Spinal cord (tissue), 10 donors: ENCODE measurements around the gene SLC4A2. TPM values are rescaled to one million over a fixed set of nuclear protein-coding genes. Genes with fewer than 3 reads are reported as not detected.

Experiments used
- DNase-seq, 6 donors: peaks; one replicate each; pipeline versions ENCODE4 v3.0.0 to v3.0.0-alpha.2; 2013 to 2015; ENCODE audit warnings: low spot score in 6 of 6, low read depth in 4 of 6
- H3K27ac ChIP-seq: one replicate; pipeline ENCODE4 v1.5.1; 2013; ENCODE audit warnings: low read depth, low read length, control low read depth
- H3K27me3 ChIP-seq: one replicate; pipeline ENCODE4 v1.6.1; 2013; ENCODE audit warnings: low read length; ENCODE audit not compliant: control insufficient read depth, insufficient read depth
- H3K36me3 ChIP-seq: one replicate; pipeline ENCODE4 v1.6.1; 2013; ENCODE audit warnings: low read length; ENCODE audit not compliant: control insufficient read depth, insufficient read depth
- H3K4me1 ChIP-seq: one replicate; pipeline ENCODE4 v1.6.1; 2013; ENCODE audit warnings: low read length; ENCODE audit not compliant: control insufficient read depth, insufficient read depth
- H3K4me3 ChIP-seq: one replicate; pipeline ENCODE4 v1.5.1; 2013; ENCODE audit warnings: low read depth, low read length, control low read depth
- H3K9me3 ChIP-seq: one replicate; pipeline ENCODE4 v1.6.1; 2013; ENCODE audit warnings: low read length; ENCODE audit not compliant: control insufficient read depth, insufficient read depth
- WGBS: methylation state at CpG from one replicate; pipeline ENCODE4 v1.1.5; 2013; ENCODE audit warnings: missing lambda C conversion rate; ENCODE audit not compliant: insufficient coverage; 5-methylcytosine and 5-hydroxymethylcytosine counted together
- polyA plus RNA-seq, 2 donors: library from polyadenylated mRNA; unstranded; fragments of 120-200 nt; gene quantifications; one replicate each; pipeline ENCODE4 v1.2.1, GENCODE V29; 2013; ENCODE audit not compliant: insufficient read length in 2 of 2
- total RNA-seq, 2 donors: library from RNA; depleted of rRNA in 1 of 2; stranded (reverse); fragments of 120-200 nt in 1 of 2; fragments of >200 nt in 1 of 2; gene quantifications; one replicate each; pipeline versions ENCODE4 v1.2.3 to v1.2.4, GENCODE V29; 2013 to 2014
- donor health status: healthy.

The SLC4A2 gene
- total and polyA plus RNA-seq, 4 donors: 27.5 to 101 (median 79.5) TPM

DNA sequence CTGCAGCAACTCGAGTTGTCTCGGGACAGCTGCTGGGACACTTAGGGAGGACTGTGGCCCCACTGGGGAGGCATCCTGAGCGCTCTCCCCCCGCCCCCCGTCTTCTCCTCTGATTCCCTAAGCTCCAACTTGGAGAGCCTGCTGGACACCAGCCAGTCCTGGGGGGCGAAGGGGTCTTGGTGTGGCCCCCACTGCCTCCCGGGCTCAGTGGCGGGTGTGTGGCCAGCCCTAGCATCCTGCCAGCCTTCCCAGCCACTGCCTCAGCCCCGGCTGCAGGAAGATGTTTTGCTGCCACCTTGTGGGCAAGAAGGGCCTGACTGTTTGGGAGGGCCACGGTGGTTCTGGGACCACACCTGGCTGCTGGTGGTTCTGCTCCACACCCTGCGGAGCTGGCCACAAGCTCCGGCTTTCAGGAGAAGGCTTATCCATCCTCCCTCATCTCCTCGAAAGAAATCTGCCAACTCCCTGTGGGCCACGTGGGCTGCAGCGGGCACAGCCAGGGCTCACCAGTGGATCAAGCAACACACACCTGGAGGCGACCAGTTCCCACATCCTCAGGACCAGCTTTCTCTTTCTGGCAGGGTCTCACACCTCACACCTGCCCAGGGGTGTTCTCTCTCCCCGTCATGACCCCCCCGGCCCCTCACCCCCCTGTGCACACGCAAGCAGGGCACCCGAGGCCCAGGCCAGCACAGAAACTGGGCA is 51.7 kb downstream of the SLC4A2 start:
- Histone ChIP-seq H3K27ac (no peak overlapping the region), H3K4me1 (peaks cover 33% of the 10 kb centered on the region), H3K27me3 (peaks cover 3% of the 10 kb centered on the region), H3K36me3 (peaks cover 38% of the 10 kb centered on the region), H3K4me3 (no peak overlapping the region), H3K9me3 (no peaks in the 10 kb centered on the region)
- DNase-seq: peak in 3 of 6 donors; percentile 46 to 88 (median 85)
- WGBS: 37% methylated on average over 19 of the region's 20 CpGs

DNA sequence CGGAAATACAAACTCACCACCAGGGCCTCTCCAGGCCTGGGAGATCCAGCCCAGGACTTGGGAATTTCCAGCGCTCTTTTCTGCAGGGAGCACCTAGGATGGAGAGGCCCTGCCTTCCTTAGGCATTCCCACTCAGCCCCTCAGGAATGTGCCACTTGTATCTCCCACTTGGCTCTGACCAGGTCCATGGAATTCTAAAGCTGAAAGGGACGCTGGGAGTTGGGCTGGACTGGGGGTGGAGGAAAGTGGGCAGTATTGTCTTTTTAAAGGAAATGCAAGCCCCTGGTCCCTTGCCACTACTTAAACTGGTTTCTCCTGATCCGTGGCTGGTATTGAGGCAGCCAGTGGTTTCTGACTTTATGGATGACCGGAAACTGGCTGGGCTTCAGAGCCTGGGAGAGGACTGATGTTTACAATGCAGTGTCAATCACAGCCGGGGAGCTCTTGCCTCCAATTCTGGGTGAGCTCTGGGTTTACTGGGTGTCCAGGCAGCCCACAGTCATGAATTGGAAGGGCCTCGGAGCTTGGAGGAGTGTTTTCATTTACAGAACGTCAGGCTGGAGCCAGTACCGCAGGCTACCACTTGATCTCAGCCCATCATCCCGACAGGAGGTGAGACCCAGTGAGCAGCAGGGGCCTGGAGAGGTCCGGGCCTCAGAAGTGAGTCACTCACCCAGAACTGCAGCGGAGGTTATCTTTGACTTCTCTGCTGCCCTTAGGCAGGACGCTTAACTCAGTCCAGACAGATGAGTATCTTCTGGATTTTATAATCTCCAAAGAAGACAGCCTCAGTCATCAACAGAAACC is 54.2 kb downstream of the SLC4A2 start:
- peaks cover 50% of the 10 kb centered on the region for H3K36me3 ChIP-seq
- H3K4me1 ChIP-seq: peaks cover 42% of the 10 kb centered on the region
- H3K9me3 ChIP-seq: no peaks in the 10 kb centered on the region
- WGBS: 56% methylated on average over 10 of the region's 13 CpGs
- no peak overlapping the region for H3K27ac ChIP-seq
- DNase-seq: no peak
- H3K27me3 ChIP-seq: peaks cover 3% of the 10 kb centered on the region
- H3K4me3 ChIP-seq: no peak overlapping the region

DNA sequence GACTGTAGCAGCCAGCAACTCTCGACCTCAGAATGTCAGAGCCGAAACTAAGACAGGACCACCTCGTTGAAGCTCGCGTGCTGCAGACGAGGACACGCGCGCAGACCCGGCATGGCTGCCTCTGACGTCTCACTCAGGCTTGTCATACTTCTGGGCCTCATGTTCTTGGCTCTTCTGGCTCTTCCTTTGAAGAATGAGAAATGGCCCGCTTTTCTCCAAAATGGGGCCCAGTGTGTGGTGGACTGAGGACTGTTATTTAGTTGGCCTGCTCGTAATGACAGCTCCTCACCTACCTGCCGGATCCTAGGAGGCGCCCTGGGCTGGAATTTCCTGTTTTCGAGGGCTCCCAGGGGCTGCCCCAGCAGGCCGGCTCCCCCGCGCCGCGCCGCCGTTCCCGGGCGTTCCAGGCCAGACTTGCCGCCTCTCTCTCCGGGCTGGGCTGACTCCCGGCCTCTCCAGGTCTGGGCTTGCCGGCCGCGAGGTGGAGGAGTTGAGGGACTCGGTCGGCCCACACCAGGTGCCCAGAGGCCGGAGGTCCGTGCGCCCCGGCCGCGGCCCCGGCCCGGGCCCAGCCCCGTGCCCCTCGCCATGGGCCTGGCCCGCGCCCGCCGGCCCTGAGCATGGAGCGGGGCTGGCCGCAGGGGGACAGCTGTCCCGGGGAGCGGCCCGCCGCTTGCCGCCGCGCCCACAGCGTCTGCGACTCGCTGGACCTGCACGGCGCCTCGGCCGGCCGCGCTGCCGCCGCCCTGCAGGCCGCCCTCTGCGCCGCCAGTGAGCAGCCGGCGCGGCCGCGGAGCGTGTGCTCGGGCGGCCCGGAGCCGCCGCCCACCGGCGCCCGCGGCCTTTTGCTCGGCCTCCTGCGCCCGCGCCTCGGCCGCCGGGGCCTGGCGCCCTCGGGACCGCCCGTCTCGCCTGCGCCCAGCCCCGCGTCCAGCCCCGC is 55.0 kb downstream of the SLC4A2 start:
- DNase-seq: no peak

DNA sequence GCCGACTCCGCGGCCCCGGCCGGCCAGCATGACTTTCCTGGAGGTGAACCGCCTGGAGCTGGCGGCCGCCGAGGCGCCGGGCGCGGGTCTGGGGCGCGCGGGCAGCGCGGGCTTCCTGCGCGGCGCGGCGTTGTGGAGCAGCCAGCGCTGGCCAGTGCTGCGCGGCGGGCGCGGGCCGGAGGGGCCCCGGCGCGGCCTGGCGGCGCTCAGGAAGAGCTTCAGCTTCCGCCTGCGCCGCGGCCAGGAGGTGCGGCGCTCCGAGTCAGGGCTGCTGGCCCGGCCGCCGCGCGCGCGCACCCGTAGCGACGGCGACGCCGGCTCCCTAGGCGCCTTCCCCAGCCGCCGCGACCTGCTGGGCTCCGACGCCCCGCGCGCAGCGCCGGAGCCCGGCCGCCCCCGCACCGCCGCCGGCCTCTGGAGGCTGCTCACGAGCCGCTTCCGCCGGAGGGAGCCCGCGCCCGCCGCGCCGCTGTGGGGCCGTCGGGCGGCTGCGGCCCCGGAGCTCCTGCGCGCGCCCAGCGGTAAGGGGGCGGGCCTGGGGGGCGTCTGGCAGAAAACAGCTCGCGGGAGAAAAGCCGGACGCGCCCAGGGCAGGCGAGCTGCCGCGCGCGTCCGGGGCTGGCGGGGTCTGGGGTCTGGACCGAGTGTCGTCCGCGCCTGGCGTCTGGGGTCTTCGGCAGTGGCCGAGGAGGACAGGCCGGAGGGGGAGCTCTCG is 55.9 kb downstream of the SLC4A2 start:
- DNase-seq: no peak

More for the DNA sequence above, 55.0 kb downstream of the SLC4A2 start:
- Histone ChIP-seq H3K27ac (no peak overlapping the region), H3K27me3 (peaks cover 3% of the 10 kb centered on the region), H3K9me3 (no peaks in the 10 kb centered on the region), H3K36me3 (peaks cover 58% of the 10 kb centered on the region), H3K4me1 (peaks cover 42% of the 10 kb centered on the region), H3K4me3 (no peak overlapping the region)
- WGBS: 22% methylated on average over 98 of the region's 101 CpGs

GRCh38 chr7:151115836-151116418 is 56.5 kb downstream of the SLC4A2 start:
- H3K4me3 ChIP-seq: no peak overlapping the region
- H3K36me3 ChIP-seq: peaks cover 69% of the 10 kb centered on the region
- DNase-seq: no peak
- H3K4me1 ChIP-seq: peaks cover 38% of the 10 kb centered on the region
- H3K9me3 ChIP-seq: no peaks in the 10 kb centered on the region
- no peak overlapping the region for H3K27ac ChIP-seq
- 88% methylated on average over 14 of the region's 14 CpGs for WGBS
- peaks cover 3% of the 10 kb centered on the region for H3K27me3 ChIP-seq

More for the DNA sequence above, 55.9 kb downstream of the SLC4A2 start:
- Histone ChIP-seq H3K4me1 (peaks cover 41% of the 10 kb centered on the region), H3K4me3 (no peak overlapping the region), H3K27me3 (peaks cover 3% of the 10 kb centered on the region), H3K27ac (no peak overlapping the region), H3K9me3 (no peaks in the 10 kb centered on the region), H3K36me3 (peaks cover 64% of the 10 kb centered on the region)
- 8% methylated on average over 114 of the region's 114 CpGs for WGBS

- H3K4me3 ChIP-seq: no peak overlapping the region
- H3K27me3 ChIP-seq: peaks cover 3% of the 10 kb centered on the region
- H3K27ac ChIP-seq: no peak overlapping the region
- 89% methylated on average over 26 of the region's 27 CpGs for WGBS
- H3K36me3 ChIP-seq: peaks cover 72% of the 10 kb centered on the region
- no peak for DNase-seq
- H3K4me1 ChIP-seq: peaks cover 39% of the 10 kb centered on the region
- H3K9me3 ChIP-seq: no peaks in the 10 kb centered on the region
These were observed 57.4 kb downstream of the SLC4A2 start for GRCh38 chr7:151116603-151117440.

DNA sequence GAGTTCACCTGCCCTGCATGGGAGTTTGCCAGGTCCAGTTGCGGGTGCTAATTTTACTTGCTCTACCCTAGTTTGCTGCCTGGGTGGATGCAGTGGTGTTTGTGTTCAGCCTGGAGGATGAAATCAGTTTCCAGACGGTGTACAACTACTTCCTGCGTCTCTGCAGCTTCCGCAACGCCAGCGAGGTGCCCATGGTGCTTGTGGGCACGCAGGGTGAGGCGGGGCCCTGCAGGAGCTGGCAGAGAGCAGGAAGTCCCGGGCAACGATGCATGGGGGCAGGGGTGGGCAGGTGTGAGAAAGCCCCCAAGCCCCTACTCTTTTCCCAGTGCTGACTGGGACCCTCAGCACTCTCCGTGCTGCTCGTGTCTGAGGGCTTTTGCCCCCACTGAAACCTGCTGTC is 58.2 kb downstream of the SLC4A2 start:
- Histone ChIP-seq H3K4me1 (peaks cover 46% of the 10 kb centered on the region), H3K27ac (no peak overlapping the region), H3K36me3 (peaks cover 76% of the 10 kb centered on the region), H3K4me3 (no peak overlapping the region), H3K9me3 (no peaks in the 10 kb centered on the region), H3K27me3 (peaks cover 3% of the 10 kb centered on the region)
- WGBS: 86% methylated on average over 11 of the region's 12 CpGs
- no peak for DNase-seq
